22Rv1 (cell line): ENCODE results near the gene RNASE7.

ENCODE experiments used
- ZFX ChIP-seq: fragments of 450-650 bp; IDR thresholded peaks from 2 replicates; pipeline ENCODE4 v1.6.1; 2017; ENCODE audit warnings: antibody characterized with exemption, borderline replicate concordance
- TF ChIP-seq, protein P1 (sequence below): fragments of 450-650 bp; IDR thresholded peaks from 2 replicates; pipeline ENCODE4 v1.5.1; 2017; ENCODE audit warnings: mild to moderate bottlenecking

DNA sequence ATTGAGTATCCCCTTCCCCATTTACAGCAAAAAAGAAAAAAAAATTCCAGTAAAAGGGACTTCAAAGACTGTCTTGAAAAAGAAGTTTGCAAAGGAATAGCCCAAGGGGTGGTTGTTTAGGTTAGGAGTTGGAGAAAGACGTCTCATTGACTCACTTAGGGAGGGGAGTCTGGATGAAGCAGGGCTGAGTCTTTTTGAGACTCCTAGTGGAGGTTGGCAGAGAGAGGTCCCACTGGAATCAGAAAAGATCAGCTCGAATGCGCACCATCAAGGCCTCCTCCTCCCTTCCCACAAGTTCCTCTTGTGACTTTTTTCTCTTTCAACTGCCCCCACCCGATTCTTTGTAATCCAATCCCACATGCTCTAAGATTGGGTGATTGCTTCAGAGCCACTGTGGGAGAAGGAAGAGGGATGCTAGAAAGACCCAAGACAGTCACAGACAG, 29.9 kb downstream of the RNASE7 start:
- TF ChIP-seq, protein P1, sequence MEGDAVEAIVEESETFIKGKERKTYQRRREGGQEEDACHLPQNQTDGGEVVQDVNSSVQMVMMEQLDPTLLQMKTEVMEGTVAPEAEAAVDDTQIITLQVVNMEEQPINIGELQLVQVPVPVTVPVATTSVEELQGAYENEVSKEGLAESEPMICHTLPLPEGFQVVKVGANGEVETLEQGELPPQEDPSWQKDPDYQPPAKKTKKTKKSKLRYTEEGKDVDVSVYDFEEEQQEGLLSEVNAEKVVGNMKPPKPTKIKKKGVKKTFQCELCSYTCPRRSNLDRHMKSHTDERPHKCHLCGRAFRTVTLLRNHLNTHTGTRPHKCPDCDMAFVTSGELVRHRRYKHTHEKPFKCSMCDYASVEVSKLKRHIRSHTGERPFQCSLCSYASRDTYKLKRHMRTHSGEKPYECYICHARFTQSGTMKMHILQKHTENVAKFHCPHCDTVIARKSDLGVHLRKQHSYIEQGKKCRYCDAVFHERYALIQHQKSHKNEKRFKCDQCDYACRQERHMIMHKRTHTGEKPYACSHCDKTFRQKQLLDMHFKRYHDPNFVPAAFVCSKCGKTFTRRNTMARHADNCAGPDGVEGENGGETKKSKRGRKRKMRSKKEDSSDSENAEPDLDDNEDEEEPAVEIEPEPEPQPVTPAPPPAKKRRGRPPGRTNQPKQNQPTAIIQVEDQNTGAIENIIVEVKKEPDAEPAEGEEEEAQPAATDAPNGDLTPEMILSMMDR, result no peak
- no peak for TF ChIP-seq ZFX
